GM12878 (cell line): ENCODE results near the gene EFNA1. TPM values are rescaled to one million over a fixed set of nuclear protein-coding genes. Genes with fewer than 3 reads are reported as not detected.
"Not testable (repeated sequence)": the region's sequence is repeated elsewhere in the genome, so short reads cannot be mapped to it uniquely, and the experiment has no call there.

Experiments used
- ATAC-seq: fragments of 200-7000 bp; cut with Tn5 transposase; 3 replicates; pipeline ENCODE4 v1.9.1; 2020; ENCODE audit warnings: mild to moderate bottlenecking, moderate library complexity
- BruUV-seq: library from RNA; stranded (reverse); fragments of 400-500 nt; replicated peaks from 2 replicates; lab custom pipeline; 2021; lab: Mats Ljungman, UMichigan
- CTCF ChIA-PET: fragments of 300-600 bp; sonication (Branson Sonifier 250); formaldehyde crosslinking; extraction: SDS; loops from one replicate; lab custom pipeline; 2021; ENCODE audit warnings: inconsistent platforms; lab: Yijun Ruan, JAX
- POLR2A ChIA-PET: fragments of 350-600 bp; formaldehyde crosslinking; extraction: SDS; loops from one replicate; lab custom pipeline; 2021; ENCODE audit warnings: inconsistent platforms; lab: Charles Lee
- RAD21 ChIA-PET: fragments of 300-600 bp; sonication (Branson Sonifier 250); formaldehyde crosslinking; loops from one replicate; lab custom pipeline; 2023; ENCODE audit warnings: antibody characterized with exemption; ENCODE audit not compliant: unreplicated experiment; lab: Charles Lee
- SMC1A ChIA-PET: fragments of 300-600 bp; sonication (Branson Sonifier 250); formaldehyde crosslinking; loops from one replicate; lab custom pipeline; 2023; ENCODE audit not compliant: unreplicated experiment, uncharacterized antibody; lab: Charles Lee
- DNase-seq: peaks from one replicate; pipeline ENCODE4 v3.0.0-alpha.2; 2011; ENCODE audit warnings: low read depth, low spot score
- FAIRE-seq: peaks from 3 replicates; lab custom pipeline; 2011; peaks lifted over from hg19 to GRCh38; lab: Jason Lieb, UNC
- H2AFZ ChIP-seq: 2 replicates; pipeline ENCODE4 v1.6.0; 2011; ENCODE audit warnings: low read depth, low read length, control low read depth; ENCODE audit not compliant: control insufficient read depth
- H3K27ac ChIP-seq: 2 replicates; pipeline ENCODE4 v1.5.1; 2011; ENCODE audit warnings: control low read depth; ENCODE audit not compliant: control insufficient read depth, insufficient read depth
- H3K27me3 ChIP-seq, 2 experiments: replicated peaks in 1 of 2; 2 replicates each; pipeline versions ENCODE4 v1.6.0 to v1.6.1; 2011; ENCODE audit warnings: low read length in 1 of 2; ENCODE audit not compliant: control insufficient read depth in 2 of 2, insufficient read depth in 2 of 2
- H3K36me3 ChIP-seq, 2 experiments: 2 replicates each; pipeline ENCODE4 v1.5.1; 2011; ENCODE audit warnings: low read length in 1 of 2; ENCODE audit not compliant: control insufficient read depth in 2 of 2, insufficient read depth in 2 of 2
- H3K4me1 ChIP-seq: 2 replicates; pipeline ENCODE4 v1.6.1; 2011; ENCODE audit warnings: mild to moderate bottlenecking, low read length, moderate library complexity, mixed read lengths; ENCODE audit not compliant: control insufficient read depth, insufficient read depth
- H3K4me2 ChIP-seq: 2 replicates; pipeline ENCODE4 v1.6.0; 2011; ENCODE audit warnings: control low read depth; ENCODE audit not compliant: control insufficient read depth, insufficient read depth
- H3K4me3 ChIP-seq: fragments of 200-600 bp; sonication (generic); 2 replicates; pipeline ENCODE4 v1.5.1; 2016
- H3K79me2 ChIP-seq: 2 replicates; pipeline ENCODE4 v1.6.0; 2011; ENCODE audit warnings: low read length; ENCODE audit not compliant: control insufficient read depth, insufficient read depth
- H3K9ac ChIP-seq: 2 replicates; pipeline ENCODE4 v1.8.0; 2011; ENCODE audit warnings: low read length, control low read depth, mixed read lengths; ENCODE audit not compliant: control insufficient read depth, insufficient read depth
- H3K9me3 ChIP-seq: replicated peaks from 3 replicates; pipeline ENCODE4 v1.5.1; 2011; ENCODE audit warnings: mild to moderate bottlenecking, low read length; ENCODE audit not compliant: control insufficient read depth, insufficient read depth
- H4K20me1 ChIP-seq: 2 replicates; pipeline ENCODE4 v1.6.0; 2011; ENCODE audit not compliant: control insufficient read depth, insufficient read depth
- USF2 ChIP-seq: IDR thresholded peaks from 2 replicates; pipeline ENCODE4 v1.6.1; 2011; ENCODE audit warnings: low read depth, low read length, improper control_type of control experiment, borderline replicate concordance
- WGBS: methylation state at CpG from one replicate; pipeline ENCODE4 v1.1.6; 2016; ENCODE audit warnings: low lambda C conversion rate; ENCODE audit not compliant: insufficient replicate concordance, insufficient coverage; ENCODE audit errors: missing lambda C conversion rate; 5-methylcytosine and 5-hydroxymethylcytosine counted together
- in situ Hi-C: fragments of 300-500 bp; cut with MboI; formaldehyde crosslinking; loops from 9 replicates; pipeline ENCODE4 v1.14.3; 2018; ENCODE audit warnings: mixed read lengths
- intact Hi-C: fragments of 100-400 bp; cut with micrococcal nuclease; formaldehyde crosslinking; loops from one replicate; pipeline ENCODE4 v1.14.2; 2022; ENCODE audit not compliant: unreplicated experiment
- polyA plus RNA-seq, 11 experiments: library from polyadenylated mRNA; depleted of rRNA in 4 of 11; unstranded in 6 of 11; stranded (reverse) in 5 of 11; fragments of >200 nt; fragmentation: Nextera tagmentation in 4 of 11; fragmentation: Illumina TruSeq in 1 of 11; extraction: Ambion mirVana in 4 of 11; extraction: Trizol in 1 of 11; gene quantifications; 1 replicate in 1 of 11; 2 replicates in 10 of 11; pipeline versions ENCODE4 v1.2.1 to v1.2.3, GENCODE V29; 2011 to 2016; ENCODE audit warnings: inconsistent platforms in 2 of 11, missing spikeins in 2 of 11, low read depth in 1 of 11
- total RNA-seq, 4 experiments: library from RNA; depleted of rRNA in 3 of 4; stranded (reverse); fragments of >200 nt in 3 of 4; fragmentation: Illumina TruSeq in 1 of 4; extraction: Trizol in 1 of 4; gene quantifications; 2 replicates each; pipeline versions ENCODE4 v1.2.1 to v1.2.3, GENCODE V29; 2013 to 2021

The EFNA1 gene
- total and polyA plus RNA-seq, 10 of the 15 experiments (the other 5 are each of a cell fraction or from before 2014, with no cell fraction given): 0.13 to 7.5 (median 0.28) TPM; not detected in 5

- Histone ChIP-seq H4K20me1 (no peaks in the 10 kb centered on the region), H3K4me3 (no peak overlapping the region), H3K27ac (no peak overlapping the region), H3K36me3 (no peaks in the 10 kb centered on the region), H3K9me3 (no peaks in the 10 kb centered on the region), H2AFZ (no peak overlapping the region), H3K9ac (no peak overlapping the region), H3K4me2 (no peak overlapping the region), H3K27me3 (no peaks in the 10 kb centered on the region), H3K4me1 (no peaks in the 10 kb centered on the region), H3K79me2 (no peaks in the 10 kb centered on the region)
- ChIA-PET SMC1A (no interaction called here), CTCF (no interaction called here), POLR2A (interaction anchor here (0.6 to 0.7 kb wide), 2 partner anchors 28 to 342 kb away, joined by 3 to 4 read pairs; no protein-coding TSS in a partner anchor), RAD21 (no interaction called here)
- no peak for DNase-seq
- 48% methylated on average over 8 of the region's 8 CpGs for WGBS
- intact Hi-C loops (no loop called here), in situ Hi-C loops (no loop called here)
- no peak for ATAC-seq
- FAIRE-seq: no peak
- no peak for TF ChIP-seq USF2
- no TSS peak for BruUV-seq
These were observed 32.5 kb downstream of the EFNA1 start for GRCh38 chr1:155160128-155160527.

GRCh38 chr1:155162631-155163030 lies 35.0 kb downstream of the EFNA1 start:
- H4K20me1 ChIP-seq, H3K9me3 ChIP-seq, H3K27me3 ChIP-seq, H3K4me3 ChIP-seq, RAD21 ChIA-PET, in situ Hi-C loops, H3K4me2 ChIP-seq, H3K9ac ChIP-seq, intact Hi-C loops, H3K79me2 ChIP-seq, ATAC-seq, H3K27ac ChIP-seq, BruUV-seq, DNase-seq, H2AFZ ChIP-seq, H3K4me1 ChIP-seq, SMC1A ChIA-PET, H3K36me3 ChIP-seq, FAIRE-seq: not testable (repeated sequence)
- ChIA-PET CTCF (interaction anchor here (0.9 to 1.1 kb wide), 3 partner anchors 10 to 71 kb away, joined by 3 to 6 read pairs (median 5); partner anchors contain the start of gene KRTCAP2), POLR2A (interaction anchor here (0.7 kb wide), 2 partner anchors 11 to 1428 kb away, joined by 5 to 8 read pairs; no protein-coding TSS in a partner anchor)
- WGBS: 84% methylated on average over 6 of the region's 6 CpGs

- ChIA-PET POLR2A (interaction anchor here (0.6 kb wide), 1 partner anchor 473 kb away, joined by 3 read pairs; no protein-coding TSS in a partner anchor), CTCF (interaction anchor here (1.4 to 12.1 kb wide), 3 partner anchors 9 to 73 kb away, joined by 6 to 284 read pairs (median 89); partner anchors contain the start of gene KRTCAP2), SMC1A (interaction anchor here (0.7 kb wide), 1 partner anchor 435 kb away, joined by 3 read pairs; no protein-coding TSS in a partner anchor)
- H4K20me1 ChIP-seq, H3K36me3 ChIP-seq, FAIRE-seq, H3K27me3 ChIP-seq, RAD21 ChIA-PET, DNase-seq, H3K4me2 ChIP-seq, H2AFZ ChIP-seq, H3K9me3 ChIP-seq, BruUV-seq, H3K4me1 ChIP-seq, ATAC-seq, H3K27ac ChIP-seq, intact Hi-C loops, in situ Hi-C loops, H3K9ac ChIP-seq, H3K4me3 ChIP-seq, H3K79me2 ChIP-seq: not testable (repeated sequence)
- whole genome bisulfite sequencing: 84% methylated on average over 4 of the region's 4 CpGs
These were observed 36.1 kb downstream of the EFNA1 start for GRCh38 chr1:155163785-155164184.
